ENCODE data around the gene ZACN. TPM values are rescaled to one million over a fixed set of nuclear protein-coding genes. Genes with fewer than 3 reads are reported as not detected.

Gene ZACN
- total RNA-seq, 1 donor from 2014 or later, result 0.23 TPM

GRCh38 chr17:76119409-76120371, 40.7 kb downstream of the ZACN start:
- Mint-ChIP-seq H3K36me3 (ENCODE audit: low read depth, unreplicated experiment) (no peaks in the 10 kb centered on the region), H3K27me3 (ENCODE audit: low read depth, unreplicated experiment) (peaks cover 25% of the 10 kb centered on the region), H3K9me3 (ENCODE audit: unreplicated experiment) (no peaks in the 10 kb centered on the region), H3K4me3 (ENCODE audit: unreplicated experiment) (no peak overlapping the region), H3K27ac (ENCODE audit: unreplicated experiment) (no peak overlapping the region), H3K4me1 (ENCODE audit: low read depth, unreplicated experiment) (no peaks in the 10 kb centered on the region)
- H3K9me3 ChIP-seq (ENCODE audit: insufficient read depth, low read depth, low read length), result no peaks in the 10 kb centered on the region
- H3K36me3 ChIP-seq (ENCODE audit: insufficient read depth, low read length), result no peaks in the 10 kb centered on the region
- no peaks in the 10 kb centered on the region for H3K27me3 ChIP-seq (ENCODE audit: insufficient read depth, low read length)
- no peak overlapping the region for H3K27ac ChIP-seq (ENCODE audit: low read depth, low read length)
- H2AFZ ChIP-seq (ENCODE audit: low read depth, low read length), result no peak overlapping the region
- no peaks in the 10 kb centered on the region for H4K20me1 ChIP-seq (ENCODE audit: insufficient read depth, low read length)
- H3K9ac ChIP-seq (ENCODE audit: low read length), result no peak overlapping the region
- DNase-seq (ENCODE audit: low read depth) (no peak), FAIRE-seq (no peak)
- TF ChIP-seq EZH2 (IDR thresholded peaks at IDR 0.05; ENCODE audit: insufficient read depth, low read length), result no peak
- H3K4me1 ChIP-seq (ENCODE audit: insufficient read depth, low read length), result peaks cover 4% of the 10 kb centered on the region
- H3K4me3 ChIP-seq (ENCODE audit: insufficient read depth, low read depth, low read length), result no peak overlapping the region
- H3K79me2 ChIP-seq (ENCODE audit: insufficient read depth, low read length), result no peaks in the 10 kb centered on the region
- H3K4me2 ChIP-seq (ENCODE audit: low read length), result no peak overlapping the region

GRCh38 chr17:76120658-76121008, 41.7 kb downstream of the ZACN start:
- Histone ChIP-seq H3K79me2 (ENCODE audit: insufficient read depth, low read length) (no peaks in the 10 kb centered on the region), H3K9me3 (ENCODE audit: insufficient read depth, low read depth, low read length) (no peaks in the 10 kb centered on the region), H4K20me1 (ENCODE audit: insufficient read depth, low read length) (no peaks in the 10 kb centered on the region), H2AFZ (ENCODE audit: low read depth, low read length) (no peak overlapping the region), H3K27ac (ENCODE audit: low read depth, low read length) (no peak overlapping the region), H3K27me3 (ENCODE audit: insufficient read depth, low read length) (no peaks in the 10 kb centered on the region), H3K4me1 (ENCODE audit: insufficient read depth, low read length) (peaks cover 4% of the 10 kb centered on the region), H3K4me2 (ENCODE audit: low read length) (no peak overlapping the region), H3K9ac (ENCODE audit: low read length) (no peak overlapping the region), H3K4me3 (ENCODE audit: insufficient read depth, low read depth, low read length) (no peak overlapping the region), H3K36me3 (ENCODE audit: insufficient read depth, low read length) (no peaks in the 10 kb centered on the region)
- H3K27me3 Mint-ChIP-seq (ENCODE audit: low read depth, unreplicated experiment), result peaks cover 30% of the 10 kb centered on the region
- H3K9me3 Mint-ChIP-seq (ENCODE audit: unreplicated experiment), result no peaks in the 10 kb centered on the region
- FAIRE-seq (no peak), DNase-seq (ENCODE audit: low read depth) (no peak)
- H3K4me3 Mint-ChIP-seq (ENCODE audit: unreplicated experiment), result no peak overlapping the region
- H3K27ac Mint-ChIP-seq (ENCODE audit: unreplicated experiment), result no peak overlapping the region
- TF ChIP-seq CTCF (IDR thresholded peaks at IDR 0.05; ENCODE audit: insufficient read depth, low read depth, low read length) (no peak), EZH2 (IDR thresholded peaks at IDR 0.05; ENCODE audit: insufficient read depth, low read length) (no peak)
- H3K4me1 Mint-ChIP-seq (ENCODE audit: low read depth, unreplicated experiment), result no peaks in the 10 kb centered on the region
- no peaks in the 10 kb centered on the region for H3K36me3 Mint-ChIP-seq (ENCODE audit: low read depth, unreplicated experiment)

GRCh38 chr17:76121932-76122430, 43.0 kb downstream of the ZACN start:
- H3K27ac ChIP-seq (ENCODE audit: low read depth, low read length), result no peak overlapping the region
- peak overlapping the region; percentile 55 for H2AFZ ChIP-seq (ENCODE audit: low read depth, low read length)
- H3K4me2 ChIP-seq (ENCODE audit: low read length), result peak overlapping the region; percentile 81
- H3K9ac ChIP-seq (ENCODE audit: low read length), result peak overlapping the region; percentile 61
- Mint-ChIP-seq H3K4me1 (ENCODE audit: low read depth, unreplicated experiment) (no peaks in the 10 kb centered on the region), H3K9me3 (ENCODE audit: unreplicated experiment) (no peaks in the 10 kb centered on the region), H3K27me3 (ENCODE audit: low read depth, unreplicated experiment) (peaks cover 37% of the 10 kb centered on the region), H3K36me3 (ENCODE audit: low read depth, unreplicated experiment) (no peaks in the 10 kb centered on the region), H3K27ac (ENCODE audit: unreplicated experiment) (no peak overlapping the region), H3K4me3 (ENCODE audit: unreplicated experiment) (no peak overlapping the region)
- no peaks in the 10 kb centered on the region for H3K9me3 ChIP-seq (ENCODE audit: insufficient read depth, low read depth, low read length)
- no peaks in the 10 kb centered on the region for H3K27me3 ChIP-seq (ENCODE audit: insufficient read depth, low read length)
- no peak overlapping the region for H3K4me3 ChIP-seq (ENCODE audit: insufficient read depth, low read depth, low read length)
- TF ChIP-seq EZH2 (IDR thresholded peaks at IDR 0.05; ENCODE audit: insufficient read depth, low read length) (no peak), CTCF (IDR thresholded peaks at IDR 0.05; ENCODE audit: insufficient read depth, low read depth, low read length) (no peak)
- FAIRE-seq, result no peak
- no peak for DNase-seq (ENCODE audit: low read depth)
- peaks cover 4% of the 10 kb centered on the region for H3K4me1 ChIP-seq (ENCODE audit: insufficient read depth, low read length)
- no peaks in the 10 kb centered on the region for H4K20me1 ChIP-seq (ENCODE audit: insufficient read depth, low read length)
- H3K79me2 ChIP-seq (ENCODE audit: insufficient read depth, low read length), result no peaks in the 10 kb centered on the region
- no peaks in the 10 kb centered on the region for H3K36me3 ChIP-seq (ENCODE audit: insufficient read depth, low read length)

All from astrocyte (in vitro differentiated cells and primary cell).